ENCODE data around the gene C12orf50. TPM values are rescaled to one million over a fixed set of nuclear protein-coding genes. Genes with fewer than 3 reads are reported as not detected.
"Not testable (repeated sequence)": the region's sequence is repeated elsewhere in the genome, so short reads cannot be mapped to it uniquely, and the experiment has no call there.

The C12orf50 gene
- polyA plus RNA-seq, 3 donors = not detected

GRCh38 chr12:87960566-87960965 is 68.6 kb downstream of the C12orf50 start:
- no CpG with 5 or more reads among the region's 2 CpGs for WGBS (ENCODE audit: insufficient coverage)

GRCh38 chr12:87954028-87954427 is 75.2 kb downstream of the C12orf50 start:
- H3K4me2 ChIP-seq (replicated peaks; ENCODE audit: extremely low read depth, low read length, poor library complexity, severe bottlenecking); H3K9ac ChIP-seq (ENCODE audit: insufficient read depth, low read length, poor library complexity, severe bottlenecking); H3K36me3 ChIP-seq (replicated peaks in 1 of 2; ENCODE audit: control insufficient read depth in 1 of 2, insufficient read depth in 2 of 2, low read length in 2 of 2); H3K4me3 ChIP-seq (replicated peaks in 1 of 3; ENCODE audit: low read depth in 2 of 3, low read length in 3 of 3); H3K9me3 ChIP-seq (replicated peaks in 1 of 2; ENCODE audit: control insufficient read depth in 1 of 2, insufficient read depth in 1 of 2, low read length in 2 of 2); H3K36me3 Mint-ChIP-seq; H3K27ac ChIP-seq (ENCODE audit: low read depth in 1 of 2, low read length in 2 of 2); H3K27ac Mint-ChIP-seq; H3K79me2 ChIP-seq (ENCODE audit: insufficient read depth, low read length); H4K20me1 ChIP-seq (ENCODE audit: insufficient read depth, low read length); H2AFZ ChIP-seq (ENCODE audit: insufficient read depth, low read depth, low read length, poor library complexity, severe bottlenecking); H3K4me1 Mint-ChIP-seq; H3K4me1 ChIP-seq (ENCODE audit: control insufficient read depth in 1 of 2, insufficient read depth in 2 of 2, low read length in 2 of 2); DNase-seq; H3K9me3 Mint-ChIP-seq; intact Hi-C loops (cut with micrococcal nuclease); H3K27me3 ChIP-seq (ENCODE audit: control insufficient read depth in 2 of 2, insufficient read depth in 2 of 2, low read length in 2 of 2); H3K4me3 Mint-ChIP-seq; H3K27me3 Mint-ChIP-seq (ENCODE audit: low read depth in 3 of 3): not testable (repeated sequence)
- 98% methylated on average over 6 of the region's 7 CpGs for WGBS (ENCODE audit: insufficient coverage)

More at GRCh38 chr12:87960566-87960965, 68.6 kb downstream of the C12orf50 start:
- Histone ChIP-seq H3K27ac (ENCODE audit: low read depth in 1 of 2, low read length in 2 of 2) (no peak overlapping the region), H3K4me1 (ENCODE audit: control insufficient read depth in 1 of 2, insufficient read depth in 2 of 2, low read length in 2 of 2) (no peaks in the 10 kb centered on the region), H3K9me3 (replicated peaks in 1 of 2; ENCODE audit: control insufficient read depth in 1 of 2, insufficient read depth in 1 of 2, low read length in 2 of 2) (no peaks in the 10 kb centered on the region), H3K4me2 (replicated peaks; ENCODE audit: extremely low read depth, low read length, poor library complexity, severe bottlenecking) (no peak overlapping the region), H2AFZ (ENCODE audit: insufficient read depth, low read depth, low read length, poor library complexity, severe bottlenecking) (no peak overlapping the region), H3K79me2 (ENCODE audit: insufficient read depth, low read length) (no peaks in the 10 kb centered on the region), H4K20me1 (ENCODE audit: insufficient read depth, low read length) (no peaks in the 10 kb centered on the region), H3K9ac (ENCODE audit: insufficient read depth, low read length, poor library complexity, severe bottlenecking) (no peak overlapping the region), H3K4me3 (replicated peaks in 1 of 3; ENCODE audit: low read depth in 2 of 3, low read length in 3 of 3) (no peak overlapping the region), H3K27me3 (ENCODE audit: control insufficient read depth in 2 of 2, insufficient read depth in 2 of 2, low read length in 2 of 2) (no peaks in the 10 kb centered on the region), H3K36me3 (replicated peaks in 1 of 2; ENCODE audit: control insufficient read depth in 1 of 2, insufficient read depth in 2 of 2, low read length in 2 of 2) (no peaks in the 10 kb centered on the region)
- Mint-ChIP-seq H3K27ac (no peak overlapping the region), H3K4me1 (no peaks in the 10 kb centered on the region), H3K27me3 (ENCODE audit: low read depth in 3 of 3) (no peaks in the 10 kb centered on the region), H3K4me3 (no peak overlapping the region), H3K36me3 (no peaks in the 10 kb centered on the region), H3K9me3 (peaks cover 0 to 1% (median 0%) of the 10 kb centered on the region in 7 donors)
- TF ChIP-seq CTCF (IDR thresholded peaks at IDR 0.05) = no peak
- no peak for DNase-seq
- intact Hi-C loops (cut with micrococcal nuclease) = no loop called here
